Transverse colon (tissue), 4 donors: Measurements from ENCODE around the gene RFLNA.

ENCODE experiments used
- CTCF ChIP-seq, 5 experiments: fragments of 200-600 bp in 3 of 5; fragments of 450-650 bp in 2 of 5; sonication (generic) in 3 of 5; IDR thresholded peaks; 1 replicate in 2 of 5; 2 replicates in 3 of 5; pipeline ENCODE4 v1.5.1; 2016 to 2017; ENCODE audit warnings: antibody characterized with exemption in 5 of 5, inconsistent platforms in 3 of 5, mild to moderate bottlenecking in 2 of 5, moderate library complexity in 1 of 5
- EP300 ChIP-seq: sonication (generic); formaldehyde crosslinking; IDR thresholded peaks from one replicate; pipeline ENCODE4 v1.6.1; 2017; ENCODE audit warnings: antibody characterized with exemption, low read depth
- POLR2A ChIP-seq: fragments of 450-650 bp; IDR thresholded peaks from one replicate; pipeline ENCODE4 v1.6.1; 2016; ENCODE audit warnings: antibody characterized with exemption, mild to moderate bottlenecking, moderate library complexity
- POLR2AphosphoS5 ChIP-seq, 3 donors: sonication (generic); formaldehyde crosslinking; IDR thresholded peaks; one replicate each; pipeline ENCODE4 v1.6.1; 2016; ENCODE audit warnings: antibody characterized with exemption in 3 of 3

DNA sequence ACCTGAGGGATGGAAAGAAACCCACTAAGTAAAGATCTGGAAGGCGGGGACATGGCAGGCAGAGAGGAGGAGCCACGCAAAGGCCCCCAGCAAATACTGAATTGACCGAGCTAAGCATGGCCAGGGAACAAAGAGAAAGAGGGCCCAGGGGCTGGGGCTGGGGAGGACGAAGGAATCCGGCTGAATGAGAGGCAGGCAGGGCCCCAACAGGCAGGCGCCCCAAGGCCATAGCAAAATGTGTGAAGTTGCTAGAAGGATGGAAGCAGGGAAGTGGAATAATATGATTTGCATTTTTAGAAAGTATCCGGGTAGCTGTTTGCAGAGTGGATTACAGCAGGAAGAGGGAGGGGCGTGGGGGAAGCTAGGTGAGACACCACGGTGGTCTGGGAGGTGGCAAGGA lies 49.1 kb downstream of the RFLNA start:
- TF ChIP-seq CTCF (IDR thresholded peaks at IDR 0.05): no peak
- TF ChIP-seq POLR2AphosphoS5 (IDR thresholded peaks at IDR 0.05): no peak
- no peak for TF ChIP-seq POLR2A
- no peak for TF ChIP-seq EP300
